Astrocyte (in vitro differentiated cells and primary cell): ENCODE measurements around the gene KLHL30. TPM values are rescaled to one million over a fixed set of nuclear protein-coding genes. Genes with fewer than 3 reads are reported as not detected.

ENCODE experiments used
- DNase-seq: peaks from one replicate; pipeline ENCODE4 v3.0.0-alpha.2; 2010; ENCODE audit warnings: low read depth
- FAIRE-seq: peaks from 2 replicates; lab custom pipeline; 2011; peaks lifted over from hg19 to GRCh38; lab: Jason Lieb, UNC
- H2AFZ ChIP-seq: 2 replicates; pipeline ENCODE4 v1.6.0; 2012; ENCODE audit warnings: low read depth, low read length, inconsistent platforms
- H3K27ac ChIP-seq: 2 replicates; pipeline ENCODE4 v1.5.1; 2011; ENCODE audit warnings: low read depth, low read length, inconsistent platforms
- H3K27me3 ChIP-seq: 2 replicates; pipeline ENCODE4 v1.6.0; 2011; ENCODE audit warnings: low read length, inconsistent platforms; ENCODE audit not compliant: insufficient read depth
- H3K36me3 ChIP-seq: 2 replicates; pipeline ENCODE4 v1.5.1; 2011; ENCODE audit warnings: low read length, inconsistent platforms; ENCODE audit not compliant: insufficient read depth
- H3K4me1 ChIP-seq: 2 replicates; pipeline ENCODE4 v1.5.1; 2011; ENCODE audit warnings: low read length, inconsistent platforms; ENCODE audit not compliant: insufficient read depth
- H3K4me2 ChIP-seq: 2 replicates; pipeline ENCODE4 v1.6.0; 2012; ENCODE audit warnings: low read length, inconsistent platforms
- H3K4me3 ChIP-seq: 2 replicates; pipeline ENCODE4 v1.5.1; 2011; ENCODE audit warnings: low read depth, mild to moderate bottlenecking, low read length, inconsistent platforms; ENCODE audit not compliant: insufficient read depth
- H3K79me2 ChIP-seq: 2 replicates; pipeline ENCODE4 v1.6.0; 2012; ENCODE audit warnings: mild to moderate bottlenecking, low read length, inconsistent platforms; ENCODE audit not compliant: insufficient read depth
- H3K9ac ChIP-seq: 2 replicates; pipeline ENCODE4 v1.6.0; 2012; ENCODE audit warnings: mild to moderate bottlenecking, low read length, inconsistent platforms
- H3K9me3 ChIP-seq: 2 replicates; pipeline ENCODE4 v1.5.1; 2012; ENCODE audit warnings: low read depth, mild to moderate bottlenecking, low read length, inconsistent platforms; ENCODE audit not compliant: insufficient read depth
- H4K20me1 ChIP-seq: 2 replicates; pipeline ENCODE4 v1.6.0; 2012; ENCODE audit warnings: low read length, inconsistent platforms; ENCODE audit not compliant: insufficient read depth
- H3K27ac Mint-ChIP-seq: one replicate; pipeline ENCODE4 v1.8.0; 2021; ENCODE audit warnings: mild to moderate bottlenecking, mixed read lengths; ENCODE audit not compliant: unreplicated experiment
- H3K27me3 Mint-ChIP-seq: one replicate; pipeline ENCODE4 v1.8.0; 2021; ENCODE audit warnings: low read depth, mixed read lengths; ENCODE audit not compliant: unreplicated experiment
- H3K36me3 Mint-ChIP-seq: one replicate; pipeline ENCODE4 v1.8.0; 2021; ENCODE audit warnings: low read depth, mixed read lengths; ENCODE audit not compliant: unreplicated experiment
- H3K4me1 Mint-ChIP-seq: one replicate; pipeline ENCODE4 v1.8.0; 2021; ENCODE audit warnings: low read depth, mixed read lengths; ENCODE audit not compliant: unreplicated experiment
- H3K4me3 Mint-ChIP-seq: one replicate; pipeline ENCODE4 v1.8.0; 2021; ENCODE audit warnings: mild to moderate bottlenecking, moderate library complexity, mixed read lengths; ENCODE audit not compliant: unreplicated experiment
- H3K9me3 Mint-ChIP-seq: one replicate; pipeline ENCODE4 v1.8.0; 2021; ENCODE audit warnings: mild to moderate bottlenecking, mixed read lengths; ENCODE audit not compliant: unreplicated experiment
- CTCF ChIP-seq: IDR thresholded peaks from 2 replicates; pipeline ENCODE4 v1.5.1; 2011; ENCODE audit warnings: low read depth, mild to moderate bottlenecking, inconsistent platforms, low read length, moderate library complexity; ENCODE audit not compliant: insufficient read depth
- EZH2 ChIP-seq: IDR thresholded peaks from 2 replicates; pipeline ENCODE4 v1.6.1; 2012; ENCODE audit warnings: mild to moderate bottlenecking, low read length, inconsistent platforms; ENCODE audit not compliant: insufficient read depth
- total RNA-seq: library from RNA; stranded (reverse); gene quantifications from 2 replicates; pipeline ENCODE4 v1.2.1, GENCODE V29; 2021

The KLHL30 gene
- total RNA-seq, 1 donor from 2014 or later = 0.59 TPM

GRCh38 chr2:238160206-238161129 lies 22.0 kb downstream of the KLHL30 start:
- Mint-ChIP-seq H3K4me1 (peaks cover 1% of the 10 kb centered on the region), H3K27ac (no peak overlapping the region), H3K9me3 (no peaks in the 10 kb centered on the region), H3K4me3 (peak overlapping the region; percentile 9), H3K27me3 (peaks cover 26% of the 10 kb centered on the region), H3K36me3 (peaks cover 4% of the 10 kb centered on the region)
- Histone ChIP-seq H3K4me2 (peak overlapping the region; percentile 83), H3K4me1 (peaks cover 20% of the 10 kb centered on the region), H2AFZ (no peak overlapping the region), H3K4me3 (no peak overlapping the region), H3K9me3 (no peaks in the 10 kb centered on the region), H3K36me3 (no peaks in the 10 kb centered on the region), H3K79me2 (no peaks in the 10 kb centered on the region), H4K20me1 (no peaks in the 10 kb centered on the region), H3K27ac (no peak overlapping the region), H3K9ac (no peak overlapping the region), H3K27me3 (no peaks in the 10 kb centered on the region)
- DNase-seq = no peak
- no peak for FAIRE-seq
- no peak for TF ChIP-seq EZH2
- TF ChIP-seq CTCF = no peak

GRCh38 chr2:238161291-238162051 lies 23.0 kb downstream of the KLHL30 start:
- DNase-seq = no peak
- no peaks in the 10 kb centered on the region for H3K9me3 Mint-ChIP-seq
- H3K4me3 Mint-ChIP-seq = no peak overlapping the region
- Histone ChIP-seq H4K20me1 (no peaks in the 10 kb centered on the region), H3K79me2 (no peaks in the 10 kb centered on the region), H3K9me3 (no peaks in the 10 kb centered on the region), H3K4me3 (no peak overlapping the region), H3K4me2 (no peak overlapping the region), H3K36me3 (no peaks in the 10 kb centered on the region), H3K27me3 (no peaks in the 10 kb centered on the region), H3K9ac (no peak overlapping the region), H3K4me1 (peaks cover 20% of the 10 kb centered on the region), H3K27ac (no peak overlapping the region), H2AFZ (no peak overlapping the region)
- H3K27ac Mint-ChIP-seq = no peak overlapping the region
- H3K4me1 Mint-ChIP-seq = no peaks in the 10 kb centered on the region
- no peak for TF ChIP-seq CTCF
- H3K36me3 Mint-ChIP-seq = peaks cover 4% of the 10 kb centered on the region
- peaks cover 26% of the 10 kb centered on the region for H3K27me3 Mint-ChIP-seq
- FAIRE-seq = no peak
